ENCODE measurements around the gene CRTAP. TPM values are rescaled to one million over a fixed set of nuclear protein-coding genes. Genes with fewer than 3 reads are reported as not detected.

The CRTAP gene
- total and polyA plus RNA-seq, 2 experiments from 2014 or later: 71.9 to 210 TPM

- Mint-ChIP-seq H3K4me3 (no peak overlapping the region), H3K36me3 (ENCODE audit: low read depth) (no peaks in the 10 kb centered on the region), H3K4me1 (peaks cover 3% of the 10 kb centered on the region; the same call in 1 of the 3 replicates), H3K27me3 (ENCODE audit: insufficient read depth, low read depth, poor library complexity) (peaks cover 8% of the 10 kb centered on the region), H3K9me3 (no peaks in the 10 kb centered on the region), H3K27ac (no peak overlapping the region)
- H3K36me3 ChIP-seq (ENCODE audit: insufficient read depth): no peaks in the 10 kb centered on the region
- H3K9me2 ChIP-seq (ENCODE audit: insufficient read depth): peaks cover 5% of the 10 kb centered on the region; the same call in 1 of the 2 replicates
- no peak overlapping the region for H3K27ac ChIP-seq (ENCODE audit: low read depth)
- H3K79me2 ChIP-seq (replicated peaks; ENCODE audit: insufficient read depth): no peaks in the 10 kb centered on the region
- ATAC-seq (no peak), DNase-seq (ENCODE audit: low spot score) (no peak)
- TF ChIP-seq EZH2 (IDR thresholded peaks at IDR 0.05; ENCODE audit: low read depth, unreplicated experiment): no peak
- TF ChIP-seq EZH2phosphoT487 (IDR thresholded peaks at IDR 0.05; ENCODE audit: unreplicated experiment): no peak
- TF ChIP-seq NANOG (IDR thresholded peaks at IDR 0.05; ENCODE audit: borderline replicate concordance): no peak
- no peak for TF ChIP-seq ZNF331 (CRISPR knock-in tag; IDR thresholded peaks at IDR 0.05; ENCODE audit: low read depth)
- TF ChIP-seq JUNB (IDR thresholded peaks at IDR 0.05; ENCODE audit: unreplicated experiment): no peak
- TF ChIP-seq, protein P1, sequence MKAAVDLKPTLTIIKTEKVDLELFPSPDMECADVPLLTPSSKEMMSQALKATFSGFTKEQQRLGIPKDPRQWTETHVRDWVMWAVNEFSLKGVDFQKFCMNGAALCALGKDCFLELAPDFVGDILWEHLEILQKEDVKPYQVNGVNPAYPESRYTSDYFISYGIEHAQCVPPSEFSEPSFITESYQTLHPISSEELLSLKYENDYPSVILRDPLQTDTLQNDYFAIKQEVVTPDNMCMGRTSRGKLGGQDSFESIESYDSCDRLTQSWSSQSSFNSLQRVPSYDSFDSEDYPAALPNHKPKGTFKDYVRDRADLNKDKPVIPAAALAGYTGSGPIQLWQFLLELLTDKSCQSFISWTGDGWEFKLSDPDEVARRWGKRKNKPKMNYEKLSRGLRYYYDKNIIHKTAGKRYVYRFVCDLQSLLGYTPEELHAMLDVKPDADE (IDR thresholded peaks at IDR 0.05): no peak
- TF ChIP-seq STAT1 (IDR thresholded peaks at IDR 0.05; ENCODE audit: unreplicated experiment): no peak
- no peak for TF ChIP-seq CTCF (conservative IDR thresholded peaks at IDR 0.05; ENCODE audit: low read depth in 2 of 2)
- no peak for TF ChIP-seq REST (IDR thresholded peaks at IDR 0.05; ENCODE audit: unreplicated experiment)
- TF ChIP-seq POLR2AphosphoS5 (IDR thresholded peaks at IDR 0.05; ENCODE audit: low read depth): no peak
- TF ChIP-seq ZNF114 (CRISPR knock-in tag; IDR thresholded peaks at IDR 0.05): no peak
- TF ChIP-seq, protein P2, sequence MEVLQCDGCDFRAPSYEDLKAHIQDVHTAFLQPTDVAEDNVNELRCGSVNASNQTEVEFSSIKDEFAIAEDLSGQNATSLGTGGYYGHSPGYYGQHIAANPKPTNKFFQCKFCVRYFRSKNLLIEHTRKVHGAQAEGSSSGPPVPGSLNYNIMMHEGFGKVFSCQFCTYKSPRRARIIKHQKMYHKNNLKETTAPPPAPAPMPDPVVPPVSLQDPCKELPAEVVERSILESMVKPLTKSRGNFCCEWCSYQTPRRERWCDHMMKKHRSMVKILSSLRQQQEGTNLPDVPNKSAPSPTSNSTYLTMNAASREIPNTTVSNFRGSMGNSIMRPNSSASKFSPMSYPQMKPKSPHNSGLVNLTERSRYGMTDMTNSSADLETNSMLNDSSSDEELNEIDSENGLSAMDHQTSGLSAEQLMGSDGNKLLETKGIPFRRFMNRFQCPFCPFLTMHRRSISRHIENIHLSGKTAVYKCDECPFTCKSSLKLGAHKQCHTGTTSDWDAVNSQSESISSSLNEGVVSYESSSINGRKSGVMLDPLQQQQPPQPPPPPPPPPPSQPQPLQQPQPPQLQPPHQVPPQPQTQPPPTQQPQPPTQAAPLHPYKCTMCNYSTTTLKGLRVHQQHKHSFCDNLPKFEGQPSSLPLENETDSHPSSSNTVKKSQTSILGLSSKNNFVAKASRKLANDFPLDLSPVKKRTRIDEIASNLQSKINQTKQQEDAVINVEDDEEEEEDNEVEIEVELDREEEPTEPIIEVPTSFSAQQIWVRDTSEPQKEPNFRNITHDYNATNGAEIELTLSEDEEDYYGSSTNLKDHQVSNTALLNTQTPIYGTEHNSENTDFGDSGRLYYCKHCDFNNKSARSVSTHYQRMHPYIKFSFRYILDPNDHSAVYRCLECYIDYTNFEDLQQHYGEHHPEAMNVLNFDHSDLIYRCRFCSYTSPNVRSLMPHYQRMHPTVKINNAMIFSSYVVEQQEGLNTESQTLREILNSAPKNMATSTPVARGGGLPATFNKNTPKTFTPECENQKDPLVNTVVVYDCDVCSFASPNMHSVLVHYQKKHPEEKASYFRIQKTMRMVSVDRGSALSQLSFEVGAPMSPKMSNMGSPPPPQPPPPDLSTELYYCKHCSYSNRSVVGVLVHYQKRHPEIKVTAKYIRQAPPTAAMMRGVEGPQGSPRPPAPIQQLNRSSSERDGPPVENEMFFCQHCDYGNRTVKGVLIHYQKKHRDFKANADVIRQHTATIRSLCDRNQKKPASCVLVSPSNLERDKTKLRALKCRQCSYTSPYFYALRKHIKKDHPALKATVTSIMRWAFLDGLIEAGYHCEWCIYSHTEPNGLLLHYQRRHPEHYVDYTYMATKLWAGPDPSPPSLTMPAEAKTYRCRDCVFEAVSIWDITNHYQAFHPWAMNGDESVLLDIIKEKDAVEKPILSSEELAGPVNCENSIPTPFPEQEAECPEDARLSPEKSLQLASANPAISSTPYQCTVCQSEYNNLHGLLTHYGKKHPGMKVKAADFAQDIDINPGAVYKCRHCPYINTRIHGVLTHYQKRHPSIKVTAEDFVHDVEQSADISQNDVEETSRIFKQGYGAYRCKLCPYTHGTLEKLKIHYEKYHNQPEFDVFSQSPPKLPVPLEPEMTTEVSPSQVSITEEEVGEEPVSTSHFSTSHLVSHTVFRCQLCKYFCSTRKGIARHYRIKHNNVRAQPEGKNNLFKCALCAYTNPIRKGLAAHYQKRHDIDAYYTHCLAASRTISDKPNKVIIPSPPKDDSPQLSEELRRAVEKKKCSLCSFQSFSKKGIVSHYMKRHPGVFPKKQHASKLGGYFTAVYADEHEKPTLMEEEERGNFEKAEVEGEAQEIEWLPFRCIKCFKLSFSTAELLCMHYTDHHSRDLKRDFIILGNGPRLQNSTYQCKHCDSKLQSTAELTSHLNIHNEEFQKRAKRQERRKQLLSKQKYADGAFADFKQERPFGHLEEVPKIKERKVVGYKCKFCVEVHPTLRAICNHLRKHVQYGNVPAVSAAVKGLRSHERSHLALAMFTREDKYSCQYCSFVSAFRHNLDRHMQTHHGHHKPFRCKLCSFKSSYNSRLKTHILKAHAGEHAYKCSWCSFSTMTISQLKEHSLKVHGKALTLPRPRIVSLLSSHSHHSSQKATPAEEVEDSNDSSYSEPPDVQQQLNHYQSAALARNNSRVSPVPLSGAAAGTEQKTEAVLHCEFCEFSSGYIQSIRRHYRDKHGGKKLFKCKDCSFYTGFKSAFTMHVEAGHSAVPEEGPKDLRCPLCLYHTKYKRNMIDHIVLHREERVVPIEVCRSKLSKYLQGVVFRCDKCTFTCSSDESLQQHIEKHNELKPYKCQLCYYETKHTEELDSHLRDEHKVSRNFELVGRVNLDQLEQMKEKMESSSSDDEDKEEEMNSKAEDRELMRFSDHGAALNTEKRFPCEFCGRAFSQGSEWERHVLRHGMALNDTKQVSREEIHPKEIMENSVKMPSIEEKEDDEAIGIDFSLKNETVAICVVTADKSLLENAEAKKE (CRISPR knock-in tag; IDR thresholded peaks at IDR 0.05): no peak
- no peak for TF ChIP-seq CREB1 (CRISPR knock-in tag; IDR thresholded peaks at IDR 0.05; ENCODE audit: low read depth)
- no peaks in the 10 kb centered on the region for H3K27me3 ChIP-seq (ENCODE audit: insufficient read depth)
- no peak overlapping the region for H2AFZ ChIP-seq
- no peaks in the 10 kb centered on the region for H3F3A ChIP-seq (replicated peaks; ENCODE audit: low read depth)
- H4K20me1 ChIP-seq (replicated peaks; ENCODE audit: insufficient read depth): no peaks in the 10 kb centered on the region; the same call in 1 of the 2 replicates
- no peaks in the 10 kb centered on the region for H3K4me1 ChIP-seq (ENCODE audit: insufficient read depth)
- H3K4me3 ChIP-seq: no peak overlapping the region
- H3K4me2 ChIP-seq: no peak overlapping the region
Observed at GRCh38 chr3:33153782-33154181, 40.0 kb downstream of the CRTAP start.
